ENCODE data around the gene PILRA.

The PILRA gene

GRCh38 chr7:100430493-100431285 is 57.4 kb downstream of the PILRA start:
- peak overlapping the region; percentile 65 for H3K4me3 ChIP-seq (ENCODE audit: low read depth, low read length)
- in situ Hi-C loops (cut with HindIII; ENCODE audit: low sequenced_read_pairs): no loop called here
- DNase-seq (ENCODE audit: low read depth, low spot score): no peak
- no peak for TF ChIP-seq CTCF (IDR thresholded peaks at IDR 0.05; ENCODE audit: low read depth, low read length)

- TF ChIP-seq CTCF (IDR thresholded peaks at IDR 0.05; ENCODE audit: low read depth, low read length): no peak
- in situ Hi-C loops (cut with HindIII; ENCODE audit: low sequenced_read_pairs): no loop called here
- H3K4me3 ChIP-seq (ENCODE audit: low read depth, low read length): no peak overlapping the region
- DNase-seq (ENCODE audit: low read depth, low spot score): no peak
Observed at GRCh38 chr7:100431286-100431735, 58.0 kb downstream of the PILRA start.

- DNase-seq (ENCODE audit: low read depth, low spot score): no peak
- TF ChIP-seq CTCF (IDR thresholded peaks at IDR 0.05; ENCODE audit: low read depth, low read length): no peak
- in situ Hi-C loops (cut with HindIII; ENCODE audit: low sequenced_read_pairs): no loop called here
- H3K4me3 ChIP-seq (ENCODE audit: low read depth, low read length): no peak overlapping the region
Observed at GRCh38 chr7:100432053-100432452, 58.8 kb downstream of the PILRA start.

GRCh38 chr7:100432621-100433275 is 59.5 kb downstream of the PILRA start:
- in situ Hi-C loops (cut with HindIII; ENCODE audit: low sequenced_read_pairs): no loop called here
- no peak for TF ChIP-seq CTCF (IDR thresholded peaks at IDR 0.05; ENCODE audit: low read depth, low read length)
- no peak overlapping the region for H3K4me3 ChIP-seq (ENCODE audit: low read depth, low read length)
- DNase-seq (ENCODE audit: low read depth, low spot score): no peak

- in situ Hi-C loops (cut with HindIII; ENCODE audit: low sequenced_read_pairs): no loop called here
- H3K4me3 ChIP-seq (ENCODE audit: low read depth, low read length): no peak overlapping the region
- no peak for DNase-seq (ENCODE audit: low read depth, low spot score)
- TF ChIP-seq CTCF (IDR thresholded peaks at IDR 0.05; ENCODE audit: low read depth, low read length): no peak
Observed at GRCh38 chr7:100433276-100433591, 59.9 kb downstream of the PILRA start.

- H3K4me3 ChIP-seq (ENCODE audit: low read depth, low read length): no peak overlapping the region
- no peak for TF ChIP-seq CTCF (IDR thresholded peaks at IDR 0.05; ENCODE audit: low read depth, low read length)
- in situ Hi-C loops (cut with HindIII; ENCODE audit: low sequenced_read_pairs): no loop called here
- DNase-seq (ENCODE audit: low read depth, low spot score): no peak
Observed at GRCh38 chr7:100433592-100434296, 60.5 kb downstream of the PILRA start.
